Activated CD8-positive, alpha-beta memory T cell treated with anti-CD3 and anti-CD28 coated beads, Interleukin-2, amount 10 ng/mL, durations not matched to agents 7 days and 5 days (primary cell): ENCODE data around the gene TBC1D16. TPM values are rescaled to one million over a fixed set of nuclear protein-coding genes. Genes with fewer than 3 reads are reported as not detected.

ENCODE experiments used
- ATAC-seq: fragments of 150-1000 bp; cut with Tn5 transposase; one replicate; pipeline ENCODE4 v1.10.0; 2021; ENCODE audit warnings: moderate library complexity
- CTCF ChIA-PET: fragments of 350-600 bp; sonication (Branson Sonifier 250); formaldehyde crosslinking; loops from one replicate; lab custom pipeline; 2021; ENCODE audit warnings: antibody characterized with exemption; lab: Charles Lee
- DNase-seq: peaks from one replicate; pipeline ENCODE4 v3.0.0-alpha.2; 2020
- H3K27ac Mint-ChIP-seq: one replicate; pipeline ENCODE4 v1.8.0; 2021; ENCODE audit warnings: mild to moderate bottlenecking, mixed read lengths
- H3K27me3 Mint-ChIP-seq: one replicate; pipeline ENCODE4 v1.8.0; 2021; ENCODE audit warnings: mixed read lengths
- H3K36me3 Mint-ChIP-seq: one replicate; pipeline ENCODE4 v1.8.0; 2021; ENCODE audit warnings: mild to moderate bottlenecking, mixed read lengths
- H3K4me1 Mint-ChIP-seq: one replicate; pipeline ENCODE4 v1.8.0; 2021; ENCODE audit warnings: mixed read lengths
- H3K4me3 Mint-ChIP-seq: one replicate; pipeline ENCODE4 v1.8.0; 2021; ENCODE audit warnings: mild to moderate bottlenecking, moderate library complexity, mixed read lengths
- H3K9me3 Mint-ChIP-seq: one replicate; pipeline ENCODE4 v1.8.0; 2022; ENCODE audit warnings: low read depth, mixed read lengths
- total RNA-seq, 2 experiments: library from RNA; stranded (reverse); gene quantifications; one replicate each; pipeline ENCODE4 v1.2.3, GENCODE V29; 2021

Gene TBC1D16
- total RNA-seq, 2 experiments from 2014 or later, result 1.2 to 2.8 TPM

- H3K27ac Mint-ChIP-seq, result no peak overlapping the region
- no peaks in the 10 kb centered on the region for H3K36me3 Mint-ChIP-seq
- no peak for DNase-seq
- no peak for ATAC-seq
- H3K27me3 Mint-ChIP-seq, result peaks cover 57% of the 10 kb centered on the region
- no peaks in the 10 kb centered on the region for H3K9me3 Mint-ChIP-seq
- CTCF ChIA-PET, result no interaction called here
- H3K4me1 Mint-ChIP-seq, result peaks cover 12% of the 10 kb centered on the region
- no peak overlapping the region for H3K4me3 Mint-ChIP-seq
Observed at GRCh38 chr17:79932451-79933306, 103.0 kb downstream of the TBC1D16 start.

GRCh38 chr17:79931817-79932309 is 103.8 kb downstream of the TBC1D16 start:
- Mint-ChIP-seq H3K4me3 (no peak overlapping the region), H3K9me3 (no peaks in the 10 kb centered on the region), H3K36me3 (no peaks in the 10 kb centered on the region), H3K27me3 (peaks cover 51% of the 10 kb centered on the region), H3K4me1 (peaks cover 18% of the 10 kb centered on the region), H3K27ac (no peak overlapping the region)
- ATAC-seq (no peak), DNase-seq (no peak)
- CTCF ChIA-PET, result no interaction called here

GRCh38 chr17:79930877-79931816 is 104.5 kb downstream of the TBC1D16 start:
- Mint-ChIP-seq H3K27ac (no peak overlapping the region), H3K4me3 (no peak overlapping the region), H3K36me3 (no peaks in the 10 kb centered on the region), H3K9me3 (no peaks in the 10 kb centered on the region), H3K4me1 (peaks cover 18% of the 10 kb centered on the region), H3K27me3 (peaks cover 51% of the 10 kb centered on the region)
- CTCF ChIA-PET, result no interaction called here
- DNase-seq (no peak), ATAC-seq (no peak)

GRCh38 chr17:79930062-79930876 is 105.4 kb downstream of the TBC1D16 start:
- H3K27ac Mint-ChIP-seq, result no peak overlapping the region
- CTCF ChIA-PET, result no interaction called here
- no peaks in the 10 kb centered on the region for H3K9me3 Mint-ChIP-seq
- DNase-seq (no peak), ATAC-seq (no peak)
- H3K4me3 Mint-ChIP-seq, result no peak overlapping the region
- H3K4me1 Mint-ChIP-seq, result peaks cover 19% of the 10 kb centered on the region
- H3K36me3 Mint-ChIP-seq, result no peaks in the 10 kb centered on the region
- H3K27me3 Mint-ChIP-seq, result peaks cover 46% of the 10 kb centered on the region

GRCh38 chr17:79929257-79930061 is 106.2 kb downstream of the TBC1D16 start:
- peaks cover 25% of the 10 kb centered on the region for H3K4me1 Mint-ChIP-seq
- no peak overlapping the region for H3K27ac Mint-ChIP-seq
- H3K9me3 Mint-ChIP-seq, result no peaks in the 10 kb centered on the region
- no peaks in the 10 kb centered on the region for H3K36me3 Mint-ChIP-seq
- ATAC-seq, result no peak
- H3K4me3 Mint-ChIP-seq, result no peak overlapping the region
- CTCF ChIA-PET, result no interaction called here
- peaks cover 46% of the 10 kb centered on the region for H3K27me3 Mint-ChIP-seq
- DNase-seq, result no peak

- Mint-ChIP-seq H3K9me3 (no peaks in the 10 kb centered on the region), H3K4me1 (peaks cover 21% of the 10 kb centered on the region), H3K27ac (no peak overlapping the region), H3K36me3 (no peaks in the 10 kb centered on the region), H3K4me3 (no peak overlapping the region), H3K27me3 (peaks cover 41% of the 10 kb centered on the region)
- CTCF ChIA-PET, result no interaction called here
- no peak for DNase-seq
- no peak for ATAC-seq
Observed at GRCh38 chr17:79928502-79929256, 107.0 kb downstream of the TBC1D16 start.

GRCh38 chr17:79927688-79928501 is 107.8 kb downstream of the TBC1D16 start:
- H3K27ac Mint-ChIP-seq, result peak overlapping the region; percentile 51
- peaks cover 33% of the 10 kb centered on the region for H3K27me3 Mint-ChIP-seq
- no peaks in the 10 kb centered on the region for H3K9me3 Mint-ChIP-seq
- CTCF ChIA-PET, result no interaction called here
- H3K4me3 Mint-ChIP-seq, result no peak overlapping the region
- no peaks in the 10 kb centered on the region for H3K36me3 Mint-ChIP-seq
- DNase-seq (no peak), ATAC-seq (no peak)
- H3K4me1 Mint-ChIP-seq, result peaks cover 16% of the 10 kb centered on the region

- no peak overlapping the region for H3K4me3 Mint-ChIP-seq
- H3K4me1 Mint-ChIP-seq, result peaks cover 16% of the 10 kb centered on the region
- CTCF ChIA-PET, result interaction anchor here (1.1 kb wide), 1 partner anchor 174 kb away, joined by 3 read pairs; the partner anchor contains the start of gene GAA
- peaks cover 26% of the 10 kb centered on the region for H3K27me3 Mint-ChIP-seq
- no peaks in the 10 kb centered on the region for H3K36me3 Mint-ChIP-seq
- no peak for ATAC-seq
- DNase-seq, result peak; percentile 46
- peak overlapping the region; percentile 51 for H3K27ac Mint-ChIP-seq
- H3K9me3 Mint-ChIP-seq, result no peaks in the 10 kb centered on the region
Observed at GRCh38 chr17:79927136-79927661, 108.5 kb downstream of the TBC1D16 start.

GRCh38 chr17:79926605-79927135 is 109.0 kb downstream of the TBC1D16 start:
- Mint-ChIP-seq H3K27me3 (peaks cover 21% of the 10 kb centered on the region), H3K4me1 (peaks cover 19% of the 10 kb centered on the region), H3K36me3 (no peaks in the 10 kb centered on the region), H3K27ac (no peak overlapping the region), H3K4me3 (no peak overlapping the region), H3K9me3 (no peaks in the 10 kb centered on the region)
- DNase-seq (no peak), ATAC-seq (no peak)
- CTCF ChIA-PET, result interaction anchor here (1.1 kb wide), 1 partner anchor 175 kb away, joined by 3 read pairs; the partner anchor contains the start of gene GAA

GRCh38 chr17:79926142-79926604 is 109.5 kb downstream of the TBC1D16 start:
- H3K27ac Mint-ChIP-seq, result no peak overlapping the region
- no peak for ATAC-seq

More at GRCh38 chr17:79926142-79926604, 109.5 kb downstream of the TBC1D16 start:
- CTCF ChIA-PET, result interaction anchor here (1.1 kb wide), 1 partner anchor 175 kb away, joined by 3 read pairs; the partner anchor contains the start of gene GAA
- no peak overlapping the region for H3K4me3 Mint-ChIP-seq
- H3K4me1 Mint-ChIP-seq, result peaks cover 19% of the 10 kb centered on the region
- H3K9me3 Mint-ChIP-seq, result no peaks in the 10 kb centered on the region
- no peaks in the 10 kb centered on the region for H3K36me3 Mint-ChIP-seq
- H3K27me3 Mint-ChIP-seq, result peaks cover 16% of the 10 kb centered on the region
- no peak for DNase-seq
